ENCODE data around the gene FGF14. TPM values are rescaled to one million over a fixed set of nuclear protein-coding genes. Genes with fewer than 3 reads are reported as not detected.

FGF14 gene
- total and polyA plus RNA-seq, 2 experiments from 2014 or later, result 0.03 TPM; not detected in 1

- TF ChIP-seq ZNF462 (CRISPR knock-in tag; IDR thresholded peaks at IDR 0.05), result no peak
Measured at GRCh38 chr13:101697745-101698144, 704.1 kb downstream of the FGF14 start (continued).

- Histone ChIP-seq H3K4me1 (ENCODE audit: insufficient read depth) (no peaks in the 10 kb centered on the region), H3F3A (replicated peaks; ENCODE audit: low read depth) (no peaks in the 10 kb centered on the region), H3K79me2 (replicated peaks; ENCODE audit: insufficient read depth) (no peaks in the 10 kb centered on the region), H3K27me3 (ENCODE audit: insufficient read depth) (no peaks in the 10 kb centered on the region), H3K27ac (ENCODE audit: low read depth) (no peak overlapping the region), H3K4me3 (no peak overlapping the region), H3K9me2 (ENCODE audit: insufficient read depth) (0 out of 2 replicates have a peak, but pooled peaks cover 6% of the 10 kb centered on the region), H2AFZ (no peak overlapping the region), H3K4me2 (no peak overlapping the region), H3K36me3 (ENCODE audit: insufficient read depth) (no peaks in the 10 kb centered on the region), H4K20me1 (replicated peaks; ENCODE audit: insufficient read depth) (no peaks in the 10 kb centered on the region)
- H3K27me3 Mint-ChIP-seq (ENCODE audit: insufficient read depth, low read depth, poor library complexity), result peaks cover 1% of the 10 kb centered on the region
- ATAC-seq (no peak), DNase-seq (ENCODE audit: low spot score) (no peak)
- no peak overlapping the region for H3K27ac Mint-ChIP-seq
- no peaks in the 10 kb centered on the region for H3K9me3 Mint-ChIP-seq
- no peaks in the 10 kb centered on the region for H3K36me3 Mint-ChIP-seq (ENCODE audit: low read depth)
- no peaks in the 10 kb centered on the region for H3K4me1 Mint-ChIP-seq
- H3K4me3 Mint-ChIP-seq, result no peak overlapping the region
- no peak for TF ChIP-seq ZNF114 (CRISPR knock-in tag; IDR thresholded peaks at IDR 0.05)
- no peak for TF ChIP-seq STAT1 (IDR thresholded peaks at IDR 0.05; ENCODE audit: unreplicated experiment)
- no peak for TF ChIP-seq CTCF (conservative IDR thresholded peaks at IDR 0.05; ENCODE audit: low read depth in 2 of 2)
- TF ChIP-seq CREB1 (CRISPR knock-in tag; IDR thresholded peaks at IDR 0.05; ENCODE audit: low read depth), result no peak
- TF ChIP-seq ZNF462 (CRISPR knock-in tag; IDR thresholded peaks at IDR 0.05), result no peak
- no peak for TF ChIP-seq JUNB (IDR thresholded peaks at IDR 0.05; ENCODE audit: unreplicated experiment)
Measured at GRCh38 chr13:101695870-101696516, 705.9 kb downstream of the FGF14 start.

Data from GM23338 (cell line).